Caco-2 (cell line): ENCODE measurements around the gene MACROD2. TPM values are rescaled to one million over a fixed set of nuclear protein-coding genes. Genes with fewer than 3 reads are reported as not detected.

Experiments used
- BruUV-seq: library from RNA; stranded (reverse); fragments of 400-500 nt; replicated peaks from 2 replicates; lab custom pipeline; 2021; lab: Mats Ljungman, UMichigan
- CTCF ChIA-PET: fragments of 300-600 bp; sonication (Branson Sonifier 250); formaldehyde crosslinking; loops from one replicate; lab custom pipeline; 2022; ENCODE audit warnings: antibody characterized with exemption; lab: Charles Lee
- POLR2A ChIA-PET: fragments of 300-600 bp; sonication (Branson Sonifier 250); formaldehyde crosslinking; loops from one replicate; lab custom pipeline; 2022; ENCODE audit warnings: antibody characterized with exemption; lab: Charles Lee
- DNase-seq, 2 experiments: peaks; one replicate each; pipeline versions ENCODE4 v3.0.0 to v3.0.0-alpha.2; 2020 to 2022
- H3K27me3 ChIP-seq: replicated peaks from 2 replicates; pipeline ENCODE4 v1.6.0; 2011; ENCODE audit warnings: low read length; ENCODE audit not compliant: control insufficient read depth, insufficient read depth
- H3K36me3 ChIP-seq: 2 replicates; pipeline ENCODE4 v1.5.1; 2011; ENCODE audit warnings: low read length; ENCODE audit not compliant: control insufficient read depth, insufficient read depth
- H3K4me1 ChIP-seq: fragments of 250-450 bp; sonication (Bioruptor Pico); 2 replicates; pipeline ENCODE4 v1.5.1; 2020; ENCODE audit warnings: mild to moderate bottlenecking
- H3K4me3 ChIP-seq: 2 replicates; pipeline ENCODE4 v1.5.1; 2011; ENCODE audit warnings: low read depth, mild to moderate bottlenecking, control low read depth, low read length
- H3K9me3 ChIP-seq: fragments of 250-450 bp; sonication (Bioruptor Pico); 2 replicates; pipeline ENCODE4 v1.5.1; 2020; ENCODE audit warnings: mild to moderate bottlenecking, moderate library complexity
- H3K27ac Mint-ChIP-seq: one replicate; pipeline ENCODE4 v1.8.0; 2022; ENCODE audit warnings: mixed read lengths; ENCODE audit not compliant: unreplicated experiment
- H3K27me3 Mint-ChIP-seq: one replicate; pipeline ENCODE4 v1.8.0; 2022; ENCODE audit warnings: mixed read lengths; ENCODE audit not compliant: insufficient read depth, unreplicated experiment
- H3K36me3 Mint-ChIP-seq: one replicate; pipeline ENCODE4 v1.8.0; 2022; ENCODE audit warnings: mild to moderate bottlenecking, mixed read lengths; ENCODE audit not compliant: insufficient read depth, unreplicated experiment
- H3K4me1 Mint-ChIP-seq: one replicate; pipeline ENCODE4 v1.8.0; 2022; ENCODE audit warnings: low read depth, mixed read lengths; ENCODE audit not compliant: unreplicated experiment
- H3K4me3 Mint-ChIP-seq: one replicate; pipeline ENCODE4 v1.8.0; 2022; ENCODE audit warnings: mild to moderate bottlenecking, moderate library complexity, mixed read lengths; ENCODE audit not compliant: unreplicated experiment
- H3K9me3 Mint-ChIP-seq: one replicate; pipeline ENCODE4 v1.8.0; 2022; ENCODE audit warnings: mixed read lengths; ENCODE audit not compliant: unreplicated experiment
- CTCF ChIP-seq, 2 experiments: fragments of 200-600 bp in 1 of 2; IDR thresholded peaks; 1 replicate in 1 of 2; 2 replicates in 1 of 2; pipeline versions ENCODE4 v1.5.1 to v1.8.0; 2011 to 2022; ENCODE audit warnings: antibody characterized with exemption in 1 of 2, control low read depth in 1 of 2, inconsistent platforms in 1 of 2, low read depth in 1 of 2, low read length in 1 of 2, mild to moderate bottlenecking in 1 of 2, moderate library complexity in 1 of 2; ENCODE audit not compliant: insufficient read depth in 1 of 2, severe bottlenecking in 1 of 2, unreplicated experiment in 1 of 2
- intact Hi-C: fragments of 100-400 bp; cut with micrococcal nuclease; formaldehyde crosslinking; loops from one replicate; pipeline ENCODE4 v1.10.0; 2022; ENCODE audit not compliant: unreplicated experiment
- total RNA-seq: library from RNA; stranded (reverse); gene quantifications from 2 replicates; pipeline ENCODE4 v1.2.3, GENCODE V29; 2022

The MACROD2 gene
- total RNA-seq, 1 experiment from 2014 or later = 6.4 TPM

DNA sequence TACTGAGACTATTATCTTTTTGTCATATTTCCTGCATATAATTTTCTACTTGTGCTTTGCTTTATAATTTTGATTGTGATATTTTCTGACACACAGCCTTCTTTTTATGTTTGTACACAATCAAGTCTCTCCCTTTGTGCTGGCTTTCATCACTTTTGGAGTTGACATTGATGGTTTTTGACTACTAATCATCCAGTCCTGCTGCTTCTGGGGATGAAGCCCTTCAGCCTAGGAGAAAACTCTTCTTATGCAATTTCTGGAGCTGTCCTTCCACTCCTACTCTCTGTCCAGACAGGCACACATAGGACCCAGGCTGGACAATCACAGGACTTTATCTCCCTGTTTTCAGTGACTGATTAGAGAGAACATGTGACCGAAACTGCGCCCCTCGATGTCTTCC lies 2063.0 kb downstream of the MACROD2 start:
- BruUV-seq = no TSS peak
- ChIA-PET POLR2A (no interaction called here), CTCF (no interaction called here)
- no peak overlapping the region for H3K4me3 ChIP-seq
- H3K27me3 ChIP-seq = no peaks in the 10 kb centered on the region
- Mint-ChIP-seq H3K4me3 (no peak overlapping the region), H3K27ac (no peak overlapping the region), H3K36me3 (no peaks in the 10 kb centered on the region), H3K27me3 (peaks cover 6% of the 10 kb centered on the region), H3K9me3 (no peaks in the 10 kb centered on the region), H3K4me1 (no peaks in the 10 kb centered on the region)
- TF ChIP-seq CTCF (IDR thresholded peaks at IDR 0.05; ENCODE audit: insufficient read depth in 1 of 2, low read depth in 1 of 2, low read length in 1 of 2, severe bottlenecking in 1 of 2, unreplicated experiment in 1 of 2) = no peak
- H3K36me3 ChIP-seq = no peaks in the 10 kb centered on the region
- no peaks in the 10 kb centered on the region for H3K4me1 ChIP-seq
- intact Hi-C loops = no loop called here
- DNase-seq = no peak
- H3K9me3 ChIP-seq = no peaks in the 10 kb centered on the region

DNA sequence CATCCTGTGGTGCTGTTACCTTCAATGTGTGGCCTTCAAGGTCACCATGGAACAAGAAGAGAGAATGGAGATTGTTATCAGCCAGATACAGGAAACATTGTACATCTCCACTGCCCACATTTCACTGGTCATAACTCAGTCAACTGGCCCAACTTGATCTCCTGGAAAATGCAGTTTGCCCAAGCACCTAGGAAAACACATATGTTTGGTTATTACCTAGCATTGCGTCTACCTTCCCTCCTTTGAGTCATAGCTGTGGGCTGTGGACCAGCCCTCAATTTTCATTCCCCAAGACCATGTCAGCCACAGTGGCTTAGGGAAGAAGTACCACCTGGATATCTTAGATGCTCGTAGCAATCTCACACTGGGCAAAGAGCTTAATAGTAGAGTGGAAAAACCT lies 2064.5 kb downstream of the MACROD2 start:
- TF ChIP-seq CTCF (IDR thresholded peaks at IDR 0.05; ENCODE audit: insufficient read depth in 1 of 2, low read depth in 1 of 2, low read length in 1 of 2, severe bottlenecking in 1 of 2, unreplicated experiment in 1 of 2) = no peak
- POLR2A ChIA-PET = no interaction called here
- no peaks in the 10 kb centered on the region for H3K4me1 ChIP-seq
- H3K36me3 ChIP-seq = no peaks in the 10 kb centered on the region
- Mint-ChIP-seq H3K36me3 (no peaks in the 10 kb centered on the region), H3K27ac (no peak overlapping the region), H3K4me1 (no peaks in the 10 kb centered on the region), H3K9me3 (no peaks in the 10 kb centered on the region), H3K27me3 (peaks cover 6% of the 10 kb centered on the region), H3K4me3 (no peak overlapping the region)
- H3K27me3 ChIP-seq = no peaks in the 10 kb centered on the region
- intact Hi-C loops = no loop called here
- H3K4me3 ChIP-seq = no peak overlapping the region
- no peak for DNase-seq
- H3K9me3 ChIP-seq = no peaks in the 10 kb centered on the region
- no TSS peak for BruUV-seq
- CTCF ChIA-PET = no interaction called here

DNA sequence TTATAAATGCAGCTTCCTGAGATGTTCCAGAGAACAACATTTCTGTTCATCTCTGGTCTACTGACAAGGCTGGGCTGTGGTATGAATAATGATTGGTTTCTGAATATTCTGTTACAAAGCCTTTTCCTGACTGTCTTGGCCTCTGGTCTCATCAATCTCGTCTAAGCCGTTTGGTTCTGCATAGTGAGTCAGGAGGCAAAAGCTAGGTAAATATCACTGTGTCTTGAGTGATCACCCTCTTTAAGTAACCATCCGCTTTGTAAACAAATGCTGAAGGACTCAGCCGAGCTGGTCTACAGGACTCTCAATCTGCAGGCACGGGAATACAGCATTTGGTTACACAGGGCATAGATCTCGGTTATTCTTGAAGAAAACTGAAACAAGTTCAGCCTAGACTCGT lies 2066.0 kb downstream of the MACROD2 start:
- BruUV-seq = no TSS peak
- Histone ChIP-seq H3K4me1 (no peaks in the 10 kb centered on the region), H3K36me3 (no peaks in the 10 kb centered on the region), H3K9me3 (no peaks in the 10 kb centered on the region), H3K27me3 (no peaks in the 10 kb centered on the region), H3K4me3 (no peak overlapping the region)
- no peak for TF ChIP-seq CTCF (IDR thresholded peaks at IDR 0.05; ENCODE audit: insufficient read depth in 1 of 2, low read depth in 1 of 2, low read length in 1 of 2, severe bottlenecking in 1 of 2, unreplicated experiment in 1 of 2)
- Mint-ChIP-seq H3K27ac (no peak overlapping the region), H3K36me3 (no peaks in the 10 kb centered on the region), H3K27me3 (peaks cover 2% of the 10 kb centered on the region), H3K9me3 (no peaks in the 10 kb centered on the region), H3K4me3 (no peak overlapping the region), H3K4me1 (no peaks in the 10 kb centered on the region)
- ChIA-PET CTCF (no interaction called here), POLR2A (no interaction called here)
- intact Hi-C loops = no loop called here
- DNase-seq = no peak
